Common myeloid progenitor, CD34-positive (primary cell): ENCODE results near the gene STK17B.

Experiments used
- CTCF ChIA-PET: fragments of 350-600 bp; sonication (Branson Sonifier 250); formaldehyde crosslinking; loops from one replicate; lab custom pipeline; 2021; ENCODE audit warnings: antibody characterized with exemption; lab: Charles Lee
- POLR2A ChIA-PET: fragments of 350-600 bp; sonication (Branson Sonifier 250); formaldehyde crosslinking; loops from one replicate; lab custom pipeline; 2021; ENCODE audit warnings: antibody characterized with exemption; lab: Charles Lee
- DNase-seq, 3 donors: peaks; one replicate each; pipeline versions ENCODE4 v3.0.0 to v3.0.0-alpha.2; 2013
- H3K27ac ChIP-seq, 2 experiments: 1 replicate in 1 of 2; 2 replicates in 1 of 2; pipeline ENCODE4 v1.7.0; 2013; ENCODE audit warnings: inconsistent platforms in 2 of 2, low read length in 2 of 2, mild to moderate bottlenecking in 2 of 2, low read depth in 1 of 2, moderate library complexity in 1 of 2; ENCODE audit not compliant: severe bottlenecking in 2 of 2, insufficient read depth in 1 of 2, poor library complexity in 1 of 2
- H3K27me3 ChIP-seq, 5 experiments: replicated peaks in 2 of 5; 1 replicate in 3 of 5; 2 replicates in 2 of 5; pipeline versions ENCODE4 v1.6.1 to v1.7.0; 2013; ENCODE audit warnings: low read length in 4 of 5, mild to moderate bottlenecking in 2 of 5, moderate library complexity in 2 of 5, inconsistent platforms in 1 of 5; ENCODE audit not compliant: insufficient read depth in 5 of 5, control insufficient read depth in 4 of 5
- H3K36me3 ChIP-seq, 4 experiments: 1 replicate in 2 of 4; 2 replicates in 2 of 4; pipeline versions ENCODE4 v1.6.1 to v1.7.0; 2013; ENCODE audit warnings: low read length in 3 of 4, control low read depth in 1 of 4, mild to moderate bottlenecking in 1 of 4; ENCODE audit not compliant: control insufficient read depth in 4 of 4, insufficient read depth in 4 of 4
- H3K4me1 ChIP-seq, 4 experiments: 1 replicate in 3 of 4; 2 replicates in 1 of 4; pipeline versions ENCODE4 v1.6.1 to v1.7.1; 2013; ENCODE audit warnings: low read length in 3 of 4, mild to moderate bottlenecking in 3 of 4, control low read depth in 1 of 4, inconsistent platforms in 1 of 4, moderate library complexity in 1 of 4; ENCODE audit not compliant: control insufficient read depth in 4 of 4, insufficient read depth in 4 of 4; ENCODE audit errors: control extremely low read depth in 1 of 4
- H3K4me3 ChIP-seq, 7 experiments: 1 replicate in 4 of 7; 2 replicates in 3 of 7; pipeline versions ENCODE4 v1.5.1 to v1.7.0; 2013; ENCODE audit warnings: mild to moderate bottlenecking in 7 of 7, low read length in 6 of 7, moderate library complexity in 6 of 7, inconsistent platforms in 2 of 7, low read depth in 2 of 7, control low read depth in 1 of 7; ENCODE audit not compliant: insufficient read depth in 4 of 7, control insufficient read depth in 1 of 7; ENCODE audit errors: extremely low read depth in 1 of 7
- H3K9me3 ChIP-seq, 5 experiments: 1 replicate in 4 of 5; 2 replicates in 1 of 5; pipeline versions ENCODE4 v1.6.1 to v1.7.1; 2013; ENCODE audit warnings: low read length in 4 of 5, mild to moderate bottlenecking in 2 of 5, inconsistent platforms in 1 of 5, low read depth in 1 of 5, moderate library complexity in 1 of 5; ENCODE audit not compliant: control insufficient read depth in 4 of 5, insufficient read depth in 2 of 5; ENCODE audit errors: control extremely low read depth in 1 of 5
- WGBS: methylation state at CpG from one replicate; pipeline ENCODE4 v1.1.5; 2013; ENCODE audit not compliant: insufficient coverage; 5-methylcytosine and 5-hydroxymethylcytosine counted together

Gene STK17B

DNA sequence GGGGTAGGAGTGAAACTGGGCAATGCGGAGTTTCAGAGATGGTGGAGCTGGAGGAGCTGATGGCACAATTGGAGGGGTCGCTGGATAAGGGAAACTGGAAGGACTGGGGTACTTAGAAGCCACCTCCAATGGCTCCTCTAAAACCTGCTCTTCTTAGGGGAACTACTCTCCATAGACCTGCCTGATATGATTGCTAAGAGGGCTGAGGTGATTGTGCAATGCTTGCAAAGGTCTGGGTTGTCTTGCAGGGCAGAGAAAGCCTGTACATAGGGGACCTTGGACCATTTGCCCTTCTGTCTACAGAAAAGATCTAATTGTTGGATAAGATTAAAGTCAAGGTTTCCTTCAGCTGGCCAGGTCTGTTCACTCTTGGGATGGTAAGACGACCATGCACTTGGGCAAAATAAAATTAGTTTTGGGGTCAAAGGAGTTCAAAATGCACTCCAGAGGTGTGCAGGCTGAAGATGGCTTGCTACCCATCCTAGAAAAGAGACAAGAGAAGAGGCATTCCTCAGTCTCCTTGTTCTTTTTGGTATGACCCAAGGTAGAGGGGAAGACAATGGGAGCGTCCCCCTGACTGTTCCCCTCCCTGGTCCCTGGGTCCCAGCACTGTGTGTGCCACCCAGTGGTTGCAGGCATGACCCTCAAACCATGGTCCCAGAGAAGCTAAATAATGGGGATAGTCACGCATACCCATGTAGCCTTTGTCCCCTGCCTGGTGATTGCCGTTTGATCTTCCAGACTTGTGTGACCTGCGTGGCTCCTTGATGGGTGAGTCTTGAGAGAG lies 41.1 kb downstream of the STK17B start:
- DNase-seq, result peak in 1 of 3 donors; percentile 41
- Histone ChIP-seq H3K4me1 (no peaks in the 10 kb centered on the region), H3K4me3 (no peak overlapping the region), H3K27me3 (no peaks in the 10 kb centered on the region), H3K9me3 (peaks cover 6 to 70% (median 41%) of the 10 kb centered on the region in 5 experiments), H3K27ac (no peak overlapping the region), H3K36me3 (peaks cover 0 to 25% (median 13%) of the 10 kb centered on the region in 4 experiments)
- 94% methylated on average over 5 of the region's 7 CpGs for WGBS
- ChIA-PET CTCF (interaction anchor here (1.3 kb wide), 1 partner anchor 12 kb away, joined by 3 read pairs; no protein-coding TSS in a partner anchor), POLR2A (no interaction called here)

GRCh38 chr2:196128749-196129148 lies 42.6 kb downstream of the STK17B start:
- Histone ChIP-seq H3K9me3 (peaks cover 7 to 67% (median 35%) of the 10 kb centered on the region in 5 experiments), H3K27me3 (no peaks in the 10 kb centered on the region), H3K4me1 (no peaks in the 10 kb centered on the region), H3K4me3 (no peak overlapping the region), H3K36me3 (peaks cover 0 to 11% (median 4%) of the 10 kb centered on the region in 4 experiments), H3K27ac (no peak overlapping the region)
- no CpG with 5 or more reads among the region's 1 CpG for WGBS
- ChIA-PET CTCF (interaction anchor here (1.3 kb wide), 1 partner anchor 10 kb away, joined by 3 read pairs; no protein-coding TSS in a partner anchor), POLR2A (no interaction called here)
- no peak for DNase-seq

GRCh38 chr2:196125596-196125995 lies 45.8 kb downstream of the STK17B start:
- no peak for DNase-seq
- ChIA-PET POLR2A (no interaction called here), CTCF (no interaction called here)
- Histone ChIP-seq H3K4me3 (no peak overlapping the region), H3K9me3 (peaks cover 5 to 40% (median 15%) of the 10 kb centered on the region in 5 experiments), H3K36me3 (no peaks in the 10 kb centered on the region), H3K27ac (no peak overlapping the region), H3K4me1 (no peaks in the 10 kb centered on the region), H3K27me3 (no peaks in the 10 kb centered on the region)
- 80% methylated on average over 1 of the region's 2 CpGs for WGBS

DNA sequence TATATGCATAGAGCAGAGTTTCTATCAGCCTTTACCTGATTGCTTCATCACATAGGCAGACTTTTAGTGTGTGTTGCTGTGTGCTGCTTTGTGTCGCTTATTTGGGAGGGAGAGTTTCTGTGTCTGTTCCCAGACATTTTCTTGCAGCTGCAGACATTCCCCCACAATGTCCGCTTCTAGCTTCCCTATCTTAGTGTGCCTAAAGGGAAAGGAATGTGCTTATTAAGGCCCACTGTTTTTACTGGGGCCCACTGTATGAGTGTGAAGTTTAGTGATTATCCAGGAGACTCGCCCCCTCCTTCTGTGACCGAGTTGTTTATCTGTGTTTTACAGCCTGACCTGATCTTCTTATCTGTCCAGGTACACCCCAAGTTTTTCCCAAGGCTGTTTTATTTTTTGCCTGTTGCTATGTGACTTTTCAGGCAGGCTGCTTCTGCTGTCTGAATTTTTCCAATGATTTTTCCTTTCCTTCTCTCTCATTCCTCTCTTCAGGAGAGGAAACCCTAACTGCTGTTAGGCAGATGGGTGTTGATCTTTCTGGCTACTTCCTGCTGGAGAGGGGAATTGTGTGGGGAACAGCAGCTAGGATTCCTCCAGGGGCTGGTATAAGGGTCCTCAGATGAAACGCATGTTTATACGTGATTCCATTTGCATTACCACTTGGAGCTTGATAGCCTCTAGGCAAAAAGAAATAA lies 47.6 kb downstream of the STK17B start:
- ChIA-PET CTCF (interaction anchor here (1.2 kb wide), 1 partner anchor 14 kb away, joined by 4 read pairs; no protein-coding TSS in a partner anchor), POLR2A (no interaction called here)
- Histone ChIP-seq H3K9me3 (peaks cover 0 to 26% (median 6%) of the 10 kb centered on the region in 5 experiments), H3K36me3 (no peaks in the 10 kb centered on the region), H3K27me3 (no peaks in the 10 kb centered on the region), H3K4me3 (no peak overlapping the region), H3K4me1 (no peaks in the 10 kb centered on the region), H3K27ac (no peak overlapping the region)
- WGBS, result 100% methylated on average over 5 of the region's 6 CpGs
- DNase-seq, result no peak

- DNase-seq, result no peak
- no peaks in the 10 kb centered on the region for H3K27me3 ChIP-seq
- H3K4me1 ChIP-seq, result no peaks in the 10 kb centered on the region
- H3K4me3 ChIP-seq, result no peak overlapping the region
- ChIA-PET CTCF (interaction anchor here (1.6 kb wide), 1 partner anchor 19 kb away, joined by 4 read pairs; no protein-coding TSS in a partner anchor), POLR2A (no interaction called here)
- 94% methylated on average over 2 of the region's 3 CpGs for WGBS
- no peaks in the 10 kb centered on the region for H3K36me3 ChIP-seq
- H3K9me3 ChIP-seq, result peaks cover 0 to 2% (median 0%) of the 10 kb centered on the region in 5 experiments
- no peak overlapping the region for H3K27ac ChIP-seq
Observed at GRCh38 chr2:196119926-196120325, 51.5 kb downstream of the STK17B start.

DNA sequence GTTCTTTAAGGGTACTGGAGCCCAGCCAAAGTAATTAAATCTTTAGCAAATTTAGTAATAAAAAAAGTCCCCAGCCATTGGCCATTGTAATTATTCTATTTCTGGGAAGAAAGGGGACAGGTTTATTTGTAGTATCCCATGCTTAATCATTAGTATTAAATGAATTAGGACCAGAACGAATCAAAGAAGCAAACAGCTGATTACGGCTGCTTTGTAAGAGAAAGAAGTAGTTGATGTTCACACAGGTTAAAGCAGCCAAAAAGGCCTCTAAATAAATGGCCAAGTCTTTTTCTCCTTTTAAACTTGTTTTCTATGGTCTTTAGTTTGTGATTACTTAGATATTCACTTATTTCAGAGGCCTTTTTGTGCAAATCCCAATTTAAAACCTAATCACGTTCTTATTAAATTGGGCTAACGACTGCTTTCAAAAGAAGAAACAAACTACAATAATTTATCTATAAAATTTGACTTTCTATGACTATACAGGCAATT lies 54.1 kb downstream of the STK17B start:
- CTCF ChIA-PET, result no interaction called here
- Histone ChIP-seq H3K9me3 (no peaks in the 10 kb centered on the region), H3K36me3 (no peaks in the 10 kb centered on the region), H3K27ac (no peak overlapping the region), H3K27me3 (no peaks in the 10 kb centered on the region), H3K4me3 (no peak overlapping the region), H3K4me1 (peaks cover 0 to 11% (median 4%) of the 10 kb centered on the region in 4 experiments)
- WGBS, result no CpG with 5 or more reads among the region's 4 CpGs
- POLR2A ChIA-PET, result no interaction called here
- DNase-seq, result no peak
